Prostate gland (tissue), 2 donors: ENCODE measurements around the gene AHCTF1.

Source experiments
- POLR2A ChIP-seq: fragments of 450-650 bp; IDR thresholded peaks from one replicate; pipeline ENCODE4 v1.6.1; 2016; ENCODE audit warnings: antibody characterized with exemption, mild to moderate bottlenecking
- POLR2AphosphoS5 ChIP-seq: sonication (generic); formaldehyde crosslinking; IDR thresholded peaks from one replicate; pipeline ENCODE4 v1.6.1; 2017; ENCODE audit warnings: antibody characterized with exemption
- TF ChIP-seq, protein P1 (sequence below), 4 experiments: fragments of 200-600 bp in 2 of 4; fragments of 450-650 bp in 2 of 4; sonication (generic) in 2 of 4; IDR thresholded peaks; 1 replicate in 3 of 4; 2 replicates in 1 of 4; pipeline ENCODE4 v1.5.1; 2016 to 2019; ENCODE audit warnings: antibody characterized with exemption in 4 of 4, mild to moderate bottlenecking in 2 of 4, moderate library complexity in 2 of 4

DNA sequence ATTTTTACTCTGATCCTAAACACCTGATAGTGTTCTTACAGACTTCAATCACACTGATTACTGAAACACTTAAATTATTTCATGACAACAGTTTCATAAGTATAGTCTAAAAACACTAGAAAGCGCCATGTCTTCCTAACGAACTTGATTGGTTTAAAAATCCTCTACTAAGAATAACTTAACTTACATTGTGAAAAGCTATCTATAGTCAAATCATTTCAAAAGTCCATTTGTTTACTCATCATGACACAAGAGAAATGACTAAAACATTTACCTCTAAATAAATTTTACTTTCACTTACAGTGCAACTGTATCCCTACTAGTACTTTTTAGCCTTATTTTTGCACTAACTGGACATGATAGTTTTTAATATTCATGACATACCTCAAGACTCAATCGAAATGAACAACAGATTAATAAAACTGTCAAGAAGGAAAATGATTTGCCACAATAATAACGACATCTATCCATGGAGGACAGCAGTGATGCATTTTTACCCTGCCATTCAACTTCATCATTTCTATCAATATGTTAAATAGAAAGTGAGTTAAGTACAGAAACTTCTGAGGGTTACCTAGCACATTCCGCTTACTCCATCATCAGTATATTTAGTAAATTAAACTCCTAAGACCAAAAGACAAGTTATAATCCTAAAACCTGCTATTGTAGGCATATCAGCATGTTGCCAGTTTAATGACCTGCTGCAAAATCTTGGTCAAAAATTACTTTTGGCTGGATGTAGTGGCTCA lies 38.4 kb downstream of the AHCTF1 start:
- no peak for TF ChIP-seq POLR2AphosphoS5
- TF ChIP-seq, protein P1, sequence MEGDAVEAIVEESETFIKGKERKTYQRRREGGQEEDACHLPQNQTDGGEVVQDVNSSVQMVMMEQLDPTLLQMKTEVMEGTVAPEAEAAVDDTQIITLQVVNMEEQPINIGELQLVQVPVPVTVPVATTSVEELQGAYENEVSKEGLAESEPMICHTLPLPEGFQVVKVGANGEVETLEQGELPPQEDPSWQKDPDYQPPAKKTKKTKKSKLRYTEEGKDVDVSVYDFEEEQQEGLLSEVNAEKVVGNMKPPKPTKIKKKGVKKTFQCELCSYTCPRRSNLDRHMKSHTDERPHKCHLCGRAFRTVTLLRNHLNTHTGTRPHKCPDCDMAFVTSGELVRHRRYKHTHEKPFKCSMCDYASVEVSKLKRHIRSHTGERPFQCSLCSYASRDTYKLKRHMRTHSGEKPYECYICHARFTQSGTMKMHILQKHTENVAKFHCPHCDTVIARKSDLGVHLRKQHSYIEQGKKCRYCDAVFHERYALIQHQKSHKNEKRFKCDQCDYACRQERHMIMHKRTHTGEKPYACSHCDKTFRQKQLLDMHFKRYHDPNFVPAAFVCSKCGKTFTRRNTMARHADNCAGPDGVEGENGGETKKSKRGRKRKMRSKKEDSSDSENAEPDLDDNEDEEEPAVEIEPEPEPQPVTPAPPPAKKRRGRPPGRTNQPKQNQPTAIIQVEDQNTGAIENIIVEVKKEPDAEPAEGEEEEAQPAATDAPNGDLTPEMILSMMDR (IDR thresholded peaks at IDR 0.05), result no peak
- TF ChIP-seq POLR2A, result no peak
